ENCODE measurements around the gene P2RX3.

The P2RX3 gene

DNA sequence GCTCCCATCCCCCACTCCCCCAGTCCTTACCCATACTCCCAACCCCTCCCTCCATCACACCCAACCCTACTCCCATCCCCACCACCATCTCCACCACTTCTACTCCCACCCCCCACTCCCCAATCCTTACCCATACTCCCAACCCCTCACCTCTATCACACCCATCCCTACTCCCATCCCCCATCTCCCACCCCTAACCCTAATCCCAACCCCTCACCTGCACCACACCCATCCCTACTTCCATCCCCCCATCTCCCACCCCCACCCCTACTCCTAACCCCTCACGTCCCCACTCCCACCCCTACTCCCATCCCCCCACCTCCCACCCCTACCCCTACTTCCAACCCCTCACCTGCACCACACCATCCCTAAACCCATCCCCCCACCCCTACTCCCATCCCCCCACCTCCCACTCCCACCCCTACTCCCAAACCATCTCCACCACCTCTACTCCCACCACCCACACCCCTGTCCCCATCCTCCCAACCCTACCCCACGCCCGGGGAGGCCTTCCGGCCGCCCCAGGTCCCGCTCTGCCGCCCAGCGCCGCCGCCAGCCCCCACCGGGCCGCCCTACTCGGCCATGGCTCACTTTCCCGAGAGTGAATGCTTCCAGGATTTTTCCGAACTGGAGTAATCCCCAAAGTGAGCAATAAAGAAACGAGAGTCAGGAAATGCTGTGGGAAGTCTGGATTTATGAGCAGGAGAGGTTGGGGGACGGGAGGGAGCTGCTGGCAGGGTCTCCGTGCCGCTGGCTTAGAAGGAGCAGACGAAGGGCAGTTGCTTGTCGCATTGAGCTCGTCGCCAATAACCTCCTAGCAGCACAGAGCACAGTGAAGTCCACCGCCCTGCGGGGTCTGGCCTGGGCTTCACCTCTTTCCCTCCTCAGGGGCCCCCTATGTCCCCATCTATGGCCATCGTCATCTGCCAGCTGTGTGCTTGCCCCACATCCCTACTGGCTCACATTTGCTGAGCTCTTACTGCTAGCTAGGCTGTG lies 38.2 kb downstream of the P2RX3 start:
- no peak for DNase-seq

DNA sequence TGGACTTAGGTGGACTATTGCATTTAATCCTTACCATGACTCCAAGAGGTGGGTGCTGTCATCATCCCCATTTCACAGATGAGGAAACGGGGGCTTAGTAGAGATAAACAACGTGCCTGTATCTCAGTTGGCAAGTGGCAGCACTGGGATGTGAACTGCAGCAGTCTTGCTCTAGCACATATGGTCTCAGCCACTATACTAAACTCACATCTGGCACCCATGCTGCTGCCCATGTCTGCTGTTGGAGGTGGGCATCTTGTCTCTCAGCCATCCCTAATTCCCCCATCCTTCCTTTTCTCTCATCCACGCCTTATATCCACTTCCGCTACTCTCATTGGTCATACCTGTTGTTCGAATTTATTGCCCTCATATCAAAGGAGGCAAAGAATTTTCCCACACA lies 39.0 kb downstream of the P2RX3 start:
- DNase-seq = no peak

DNA sequence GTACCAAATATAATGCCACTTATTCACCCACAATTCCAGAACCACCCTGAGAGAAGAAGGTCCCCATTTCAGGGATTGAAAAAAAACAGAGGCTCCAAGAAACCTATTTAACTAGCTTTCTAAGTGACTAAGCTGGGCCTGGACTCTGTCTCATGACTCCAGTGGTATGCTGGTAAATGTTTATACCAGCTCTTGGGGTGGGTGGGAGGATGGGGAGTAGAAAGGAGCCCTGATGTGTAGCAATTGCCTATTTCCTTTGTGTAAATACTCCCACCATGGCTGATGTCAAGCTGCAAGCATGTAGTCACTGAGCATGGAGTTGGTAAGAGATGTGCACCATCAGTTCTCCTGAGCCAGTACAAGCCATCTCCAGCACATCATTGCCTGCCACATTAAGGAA lies 40.0 kb downstream of the P2RX3 start:
- DNase-seq = no peak

DNA sequence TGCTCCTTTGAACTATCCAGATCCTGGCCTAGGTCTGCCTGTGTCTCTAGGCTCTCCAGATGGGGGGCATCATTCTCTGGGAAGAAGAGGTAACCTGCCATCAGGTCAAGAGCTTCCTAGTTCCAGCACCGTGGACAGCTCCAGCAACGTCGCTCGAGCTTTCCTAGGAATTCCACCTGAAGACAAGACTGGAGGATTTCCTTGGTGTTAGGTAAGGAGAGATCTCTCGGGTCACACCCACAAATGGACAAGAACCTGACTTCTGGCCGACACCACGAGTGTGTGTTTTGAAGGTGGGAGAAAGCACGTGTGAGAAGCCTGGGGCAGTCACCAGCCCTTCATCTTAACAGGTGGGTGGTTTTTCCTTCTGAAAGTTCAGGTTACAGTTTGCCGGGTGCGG lies 41.6 kb downstream of the P2RX3 start:
- DNase-seq = no peak

DNA sequence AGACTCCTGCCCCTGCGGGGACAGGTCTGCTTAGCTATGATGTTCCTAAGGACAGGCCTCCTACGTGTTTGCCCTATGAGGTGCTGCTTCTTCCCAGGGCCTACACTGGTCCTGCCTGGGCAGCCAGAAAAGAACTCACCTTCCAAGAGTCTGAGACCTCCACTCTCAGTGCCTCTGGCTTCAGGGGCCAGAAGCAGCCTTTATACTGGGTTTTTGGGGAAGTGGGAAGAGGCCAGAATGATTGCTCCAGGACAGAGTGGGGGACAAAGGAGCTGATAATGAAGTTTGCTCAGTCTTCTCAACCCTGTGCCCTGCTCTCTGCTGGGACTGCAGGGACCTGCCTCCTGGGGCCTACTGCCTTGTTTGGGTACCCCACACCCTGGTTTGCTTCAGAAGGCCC lies 42.8 kb downstream of the P2RX3 start, which contains the start of gene PRG3:
Gene PRG3 (minus strand): TSS at position 176 of the 400 bp plus-strand sequence. CDS start 442 bp downstream, outside the sequence.
- no peak for DNase-seq

DNA sequence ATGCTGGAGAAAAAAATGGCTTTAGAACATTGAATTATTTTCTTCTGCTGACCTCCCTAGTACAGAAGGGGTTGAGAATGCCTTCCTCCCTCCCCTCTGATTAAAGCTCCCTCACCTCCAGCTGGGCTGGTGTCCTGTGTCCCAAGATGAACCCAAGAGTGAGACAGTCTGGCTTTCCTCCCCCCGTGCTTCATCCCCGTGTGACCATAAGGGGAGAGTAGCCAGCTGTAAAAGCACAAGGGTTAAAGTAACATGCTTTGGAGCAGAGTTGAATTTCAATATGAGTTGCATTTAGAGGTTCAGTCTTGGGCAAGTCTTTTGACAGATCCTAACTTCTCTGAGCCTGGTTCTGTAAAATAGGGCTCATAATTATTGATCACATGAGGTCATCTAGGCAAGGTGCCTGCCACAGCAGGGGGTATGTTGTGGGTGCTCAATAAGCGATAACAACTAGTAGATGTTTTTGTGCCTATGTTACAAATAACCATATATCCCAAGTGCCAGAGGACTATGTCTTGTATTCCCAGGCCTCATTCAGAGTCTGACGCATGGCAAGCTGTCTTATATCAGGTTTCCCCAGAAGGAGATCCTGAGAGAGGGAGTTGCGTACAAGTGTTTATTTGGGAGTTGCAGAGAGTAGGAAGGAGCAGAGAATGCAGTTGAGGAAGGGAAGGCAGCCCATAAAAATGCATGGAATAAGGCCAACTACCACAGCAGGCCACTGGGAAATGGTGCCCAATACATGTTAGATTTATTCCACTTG lies 48.2 kb downstream of the P2RX3 start:
- no peak for DNase-seq

DNA sequence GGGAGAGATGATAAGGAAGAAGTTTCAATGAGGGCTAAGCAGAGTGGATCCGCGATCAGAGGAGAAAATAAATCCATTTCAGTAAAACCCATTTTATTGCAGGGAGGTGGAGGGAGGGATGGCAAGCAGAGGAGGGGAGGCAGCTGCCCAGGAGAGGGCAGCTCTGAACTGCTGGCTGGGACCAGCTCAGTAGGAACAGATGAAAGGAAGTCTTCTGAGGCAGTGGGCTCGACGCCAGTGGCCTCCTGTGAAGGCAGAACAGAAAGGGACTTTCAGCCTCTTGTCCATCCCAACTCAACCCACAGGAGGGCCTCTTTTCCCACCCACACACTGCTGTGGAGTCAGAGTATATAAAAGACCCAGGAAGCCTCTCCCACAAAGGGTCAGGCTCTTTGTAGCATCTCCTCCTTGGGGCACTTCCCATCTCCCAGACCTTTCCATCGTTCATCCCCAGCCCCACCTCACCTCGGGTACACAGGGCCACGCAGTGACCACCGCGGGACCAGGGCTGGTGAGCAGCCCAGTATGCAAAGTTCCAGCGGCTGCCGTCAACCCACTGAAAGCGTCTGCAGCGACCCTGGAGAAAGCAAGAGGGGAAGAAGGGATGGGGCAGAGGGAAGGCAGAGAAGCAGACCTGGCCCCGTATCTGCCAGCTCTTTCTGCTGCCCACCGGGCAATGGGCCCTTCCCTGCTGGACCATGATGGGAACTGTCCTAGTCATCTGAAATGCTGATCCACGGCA lies 49.3 kb downstream of the P2RX3 start:
- DNase-seq = no peak

DNA sequence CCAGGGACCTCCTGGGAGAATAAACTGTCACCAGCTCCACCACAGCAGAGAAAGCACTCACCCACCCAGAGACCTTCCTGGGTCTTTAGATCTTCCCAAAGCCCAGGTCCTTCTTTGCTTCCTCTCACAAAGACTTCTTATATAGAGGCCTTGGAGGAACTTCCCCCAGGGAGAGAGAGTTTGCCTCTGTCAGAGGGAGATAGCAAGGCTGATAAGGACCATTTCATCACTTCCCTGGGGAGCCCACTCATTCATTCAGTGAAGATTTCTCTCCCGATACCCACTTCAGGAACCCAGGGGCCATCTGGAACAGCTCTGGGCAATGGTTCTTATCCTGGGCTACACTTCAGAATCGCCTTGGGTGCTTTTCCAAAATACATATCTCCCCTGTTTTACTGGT lies 52.4 kb downstream of the P2RX3 start, which contains the start of gene PRG2:
Gene PRG2 (minus strand): TSS at position 116 of the 400 bp plus-strand sequence. CDS start 706 bp downstream, outside the sequence.
- no peak for DNase-seq

DNA sequence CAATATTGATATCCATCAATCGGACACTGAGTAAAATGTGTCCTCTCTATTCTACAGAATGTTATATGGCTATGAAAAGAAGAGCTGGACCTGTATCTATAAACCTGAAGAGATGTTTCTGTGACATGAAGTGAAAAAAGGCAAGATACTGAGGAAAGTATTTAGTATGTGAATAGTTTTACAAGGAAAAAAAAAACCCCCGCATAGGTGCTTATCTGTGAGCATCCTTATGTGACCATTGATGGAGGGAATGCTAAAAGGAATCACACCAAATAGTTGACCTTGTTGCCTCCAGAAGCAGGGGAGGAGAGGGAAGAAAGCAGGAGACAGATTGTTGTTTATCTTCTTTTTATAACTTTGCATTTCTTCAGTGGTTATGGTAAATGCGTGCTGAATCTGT lies 53.0 kb downstream of the P2RX3 start:
- DNase-seq = no peak

DNA sequence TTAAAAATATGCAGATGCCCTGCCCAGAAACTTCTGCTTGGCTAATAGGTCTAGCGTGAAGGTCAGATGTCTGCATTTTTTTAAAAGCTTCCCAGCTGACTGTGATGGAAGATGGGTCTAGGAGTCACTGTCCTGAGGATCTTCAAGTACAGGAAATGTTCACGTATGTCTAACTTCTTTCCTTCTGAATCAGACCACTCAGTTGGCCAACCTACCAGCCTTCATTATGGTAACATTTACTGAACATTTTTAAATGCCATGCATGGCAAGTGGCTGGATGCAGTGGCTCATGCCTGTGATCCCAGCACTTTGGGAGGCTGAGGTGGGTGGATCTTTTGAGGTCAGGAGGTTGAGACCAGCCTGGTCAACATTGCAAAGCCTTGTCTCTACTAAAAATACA lies 53.4 kb downstream of the P2RX3 start:
- DNase-seq = no peak

DNA sequence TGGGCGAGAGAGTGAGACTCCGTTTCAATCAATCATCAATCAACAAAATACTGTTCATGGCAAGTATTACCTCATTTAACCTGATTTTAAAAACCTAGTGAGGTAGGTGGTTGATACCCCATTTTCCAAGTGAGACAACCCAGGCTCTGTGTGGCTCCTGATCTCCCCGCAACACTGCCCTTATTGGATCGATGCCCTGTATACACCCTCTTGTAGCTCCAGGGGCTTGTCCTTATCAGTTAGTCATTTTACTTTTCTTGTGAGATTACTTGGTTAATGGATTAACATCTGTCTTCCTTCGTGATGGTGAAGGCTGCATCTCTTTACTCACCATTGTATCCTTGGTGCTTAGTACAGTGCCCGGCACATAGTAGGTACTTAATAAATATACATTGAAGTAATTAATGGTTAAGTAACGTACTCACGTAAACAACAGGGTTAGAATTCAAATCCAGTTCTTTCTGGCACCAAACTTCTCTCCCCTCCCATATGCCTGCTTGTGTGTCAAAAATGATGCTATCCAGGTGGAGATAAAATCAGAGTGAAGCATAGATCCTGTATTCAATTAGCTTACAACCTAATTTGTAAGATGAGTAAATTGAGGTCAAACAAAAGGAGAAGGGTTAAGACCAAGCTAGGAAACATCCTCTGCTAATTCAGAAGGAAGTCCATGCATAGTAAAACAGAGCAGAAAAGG lies 54.1 kb downstream of the P2RX3 start:
- no peak for DNase-seq

DNA sequence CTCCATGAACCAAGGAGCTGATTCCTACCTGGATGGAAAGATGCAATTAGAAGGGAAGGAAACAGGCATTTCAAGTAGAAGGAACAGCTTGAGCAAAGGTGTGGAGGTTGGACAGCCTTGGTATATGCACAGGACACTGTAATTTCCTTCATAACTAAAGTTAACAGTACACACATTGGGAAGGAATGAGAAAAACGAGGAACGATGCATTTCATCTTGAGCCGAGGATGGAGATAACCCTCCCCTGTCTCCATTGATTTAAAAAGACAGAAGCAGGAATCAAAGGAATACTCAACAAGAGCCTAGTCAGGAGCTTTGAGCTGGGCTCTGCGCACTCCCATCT lies 54.6 kb downstream of the P2RX3 start:
- DNase-seq = no peak

DNA sequence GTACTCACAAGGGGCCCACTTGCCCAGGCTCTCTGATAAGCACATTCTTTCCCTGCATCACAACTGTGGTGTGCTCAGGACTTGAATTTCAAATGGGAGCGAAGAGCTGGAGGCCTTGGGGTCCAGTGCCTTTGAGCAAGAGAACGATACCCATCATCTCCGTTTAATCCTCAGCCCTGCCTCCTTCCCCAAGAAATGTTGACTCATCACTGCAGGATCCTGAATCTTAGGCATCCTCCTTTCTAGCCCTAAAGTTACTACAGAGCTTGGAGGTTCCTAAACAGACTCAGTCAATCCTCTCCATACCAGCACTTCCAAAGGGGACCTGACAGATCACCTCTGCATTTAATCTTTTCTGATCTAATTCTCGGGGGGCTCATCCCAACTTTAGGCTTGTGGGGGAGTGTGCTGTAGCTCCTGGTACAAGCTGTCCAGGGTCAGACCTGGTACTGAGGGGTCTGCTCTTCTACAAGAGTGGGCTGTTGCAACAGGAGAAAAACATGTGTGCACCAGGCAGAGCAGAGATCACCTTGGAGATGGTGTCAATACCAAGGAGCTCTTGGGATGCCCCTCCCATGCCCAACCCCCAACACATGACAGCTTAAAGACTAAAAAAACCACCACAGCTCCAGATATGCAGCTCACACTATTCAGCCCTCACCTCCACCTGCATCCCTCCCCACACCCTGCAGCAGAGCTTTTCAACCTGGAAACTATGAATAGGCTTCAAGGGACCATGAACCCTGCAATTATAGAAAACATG lies 56.2 kb downstream of the P2RX3 start:
- DNase-seq = no peak

DNA sequence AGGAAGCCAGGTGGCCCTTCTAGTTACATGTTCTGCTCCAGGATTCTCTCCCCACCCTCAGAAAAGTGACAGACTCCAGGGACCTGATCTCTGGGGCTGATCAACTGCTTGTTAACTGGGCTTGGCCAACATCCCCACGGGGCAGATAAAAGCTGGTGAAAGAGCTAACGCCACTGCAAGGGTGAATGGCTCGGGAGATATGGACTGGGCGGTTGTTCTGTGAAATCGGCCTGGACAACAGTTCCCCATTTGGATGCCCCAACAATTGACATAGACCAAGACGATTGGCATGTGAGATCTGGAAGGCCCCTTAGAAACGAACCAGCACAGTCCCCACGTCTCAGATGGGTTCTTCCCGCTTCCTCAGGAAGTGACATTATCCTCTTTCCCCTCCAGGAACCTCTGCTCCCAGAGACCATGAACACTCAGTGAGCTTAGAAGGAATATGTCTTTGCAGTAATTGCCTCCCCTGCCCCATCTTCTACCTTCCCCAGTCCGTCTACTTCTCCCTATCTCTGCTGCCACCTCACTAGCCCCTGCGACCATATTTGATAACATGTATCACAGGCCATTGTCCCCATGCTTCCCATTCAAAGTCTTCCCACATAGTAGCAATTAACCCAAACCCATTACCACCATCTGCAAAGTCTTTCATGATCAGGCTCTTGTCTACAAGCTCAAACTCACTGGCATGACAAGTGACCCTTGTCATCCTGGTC lies 57.9 kb downstream of the P2RX3 start:
- DNase-seq = no peak

DNA sequence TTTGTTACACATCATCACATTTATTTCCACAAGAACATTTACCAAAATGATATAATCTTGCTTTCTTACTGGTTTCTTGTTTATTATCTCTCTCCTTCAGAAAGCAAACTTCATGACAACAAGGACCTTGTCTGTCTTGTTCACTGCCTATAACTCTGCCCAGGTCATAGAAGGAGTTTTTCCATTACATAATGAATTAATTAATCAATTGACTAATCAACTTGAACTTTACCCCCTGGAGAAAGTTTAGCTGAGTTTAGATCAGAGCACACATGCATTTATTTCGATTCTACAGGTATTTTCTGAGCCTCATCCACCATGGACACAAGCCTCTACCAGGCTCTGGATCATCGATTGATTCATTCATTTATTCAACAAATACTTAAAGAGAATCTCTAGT lies 58.6 kb downstream of the P2RX3 start:
- DNase-seq = no peak

DNA sequence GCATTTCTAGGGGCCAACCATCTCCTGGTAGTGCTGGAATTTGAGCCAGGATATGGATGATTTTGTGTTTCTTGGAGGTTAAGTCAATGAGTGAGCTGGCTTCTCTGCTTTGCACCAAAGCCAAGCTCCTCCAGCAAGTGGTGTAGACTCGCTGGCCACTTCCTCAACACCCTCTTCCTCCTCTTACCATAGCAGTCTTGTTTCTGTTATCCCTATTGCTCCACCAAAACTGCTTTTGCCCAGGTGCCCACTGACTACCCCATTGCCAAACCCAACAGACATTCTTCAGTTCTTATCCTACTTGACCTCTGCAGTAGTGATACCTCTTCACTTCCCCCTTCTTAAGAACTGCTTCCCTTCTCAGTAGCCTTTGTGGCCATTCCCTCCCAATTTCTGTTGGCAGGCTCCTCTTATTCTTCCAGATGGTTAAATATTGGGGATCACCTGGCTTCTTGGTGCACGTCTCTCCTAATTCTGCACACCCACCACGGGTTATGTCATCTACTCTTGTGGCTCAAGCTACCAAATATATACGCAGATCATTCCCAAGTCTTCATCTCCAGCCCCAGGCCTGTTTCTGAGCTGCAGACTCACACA lies 59.3 kb downstream of the P2RX3 start:
- no peak for DNase-seq

DNA sequence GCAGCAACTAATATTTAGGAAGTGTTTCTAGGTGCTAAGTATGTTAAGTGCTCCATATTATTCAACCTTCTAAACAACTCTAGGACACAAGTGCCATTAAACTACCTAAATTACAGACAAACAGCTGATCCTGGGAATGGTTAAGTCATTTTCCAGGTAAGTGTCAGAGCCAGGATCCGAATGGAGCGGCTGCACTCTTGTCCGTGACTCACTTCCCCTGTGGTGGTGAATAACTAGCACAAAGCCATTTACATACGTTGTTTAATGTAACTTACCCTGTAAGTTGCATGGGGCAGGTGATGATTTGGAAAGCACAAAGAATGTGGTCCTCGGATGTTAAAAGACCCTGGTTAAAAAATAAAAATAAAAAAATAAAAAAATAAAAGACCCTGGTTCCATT lies 61.1 kb downstream of the P2RX3 start:
- DNase-seq = no peak

DNA sequence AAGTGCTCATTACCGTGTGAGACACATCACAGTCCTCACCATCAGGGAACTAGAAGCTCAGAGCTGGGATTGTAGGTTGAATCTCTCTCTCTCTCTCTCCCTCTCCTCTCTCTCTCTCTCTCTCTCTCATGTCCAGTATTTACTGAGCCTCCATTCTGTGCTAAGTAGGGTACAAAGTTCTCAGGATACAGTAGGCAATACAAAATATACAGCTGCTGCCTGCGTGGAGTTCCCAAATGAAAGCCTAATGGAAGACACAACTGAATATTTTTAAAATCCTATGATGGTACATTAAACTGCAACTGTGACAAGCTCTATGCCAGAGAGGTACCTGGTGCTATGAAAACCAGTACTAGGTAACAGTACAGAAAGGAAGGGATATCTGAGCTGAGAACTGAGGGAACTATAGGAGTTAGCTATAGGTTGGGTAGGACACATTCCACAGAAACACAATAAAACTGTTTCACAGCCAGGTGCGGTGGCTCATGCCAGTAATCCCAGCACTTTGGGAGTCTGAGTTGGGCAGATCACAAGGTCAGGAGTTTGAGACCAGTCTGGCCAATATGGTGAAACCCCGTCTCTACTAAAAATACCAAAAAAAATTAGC lies 61.9 kb downstream of the P2RX3 start:
- no peak for DNase-seq

DNA sequence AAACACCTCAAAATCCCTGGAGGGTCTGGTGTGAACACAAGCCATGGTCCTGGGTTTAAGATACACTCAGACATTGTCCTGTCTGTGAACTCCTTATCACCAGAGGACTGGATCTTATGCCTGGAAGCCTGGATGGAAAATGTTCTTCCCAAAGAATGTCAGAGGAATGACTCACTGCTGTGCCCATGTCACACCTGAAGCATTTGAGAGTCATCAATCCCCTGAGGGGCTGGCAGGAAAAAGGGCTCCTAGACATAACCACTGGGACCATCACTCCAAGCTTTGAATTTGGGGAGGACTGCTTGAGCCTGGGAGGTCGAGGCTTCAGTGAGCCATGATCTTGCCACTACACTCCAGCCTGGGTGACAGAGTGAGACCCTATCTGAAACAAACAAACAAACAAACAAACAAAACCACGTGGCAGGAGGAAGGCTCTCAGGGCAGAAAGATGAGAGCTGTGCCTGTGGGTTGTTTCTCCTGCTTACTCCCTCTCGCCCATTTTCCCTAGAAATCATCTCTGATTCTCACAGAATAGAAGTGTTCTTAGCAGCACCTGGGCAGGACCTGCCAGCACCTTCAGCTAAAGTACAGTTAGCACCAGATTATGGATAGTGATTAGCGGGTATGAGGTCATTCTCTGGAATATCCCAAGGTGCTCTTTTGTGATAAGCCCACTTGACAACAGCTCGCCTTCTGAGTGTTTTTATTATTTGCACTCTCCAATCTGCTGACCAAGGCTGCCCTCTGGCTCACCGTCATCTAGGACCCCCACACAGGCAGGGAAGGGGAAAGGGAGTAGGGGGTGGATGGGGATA lies 64.2 kb downstream of the P2RX3 start:
- no peak for DNase-seq
